DMS 273 (cell line): ENCODE measurements around the gene ZNF219.
"Not testable (repeated sequence)": the region's sequence is repeated elsewhere in the genome, so short reads cannot be mapped to it uniquely, and the experiment has no call there.

Experiments used
- DNase-seq: peaks from one replicate; lab custom pipeline; 2025; ENCODE audit not compliant: unreplicated experiment; lab: John Stamatoyannopoulos, UW

Gene ZNF219

GRCh38 chr14:21049271-21049673 lies 49.2 kb downstream of the ZNF219 start:
- no peak for DNase-seq

DNA sequence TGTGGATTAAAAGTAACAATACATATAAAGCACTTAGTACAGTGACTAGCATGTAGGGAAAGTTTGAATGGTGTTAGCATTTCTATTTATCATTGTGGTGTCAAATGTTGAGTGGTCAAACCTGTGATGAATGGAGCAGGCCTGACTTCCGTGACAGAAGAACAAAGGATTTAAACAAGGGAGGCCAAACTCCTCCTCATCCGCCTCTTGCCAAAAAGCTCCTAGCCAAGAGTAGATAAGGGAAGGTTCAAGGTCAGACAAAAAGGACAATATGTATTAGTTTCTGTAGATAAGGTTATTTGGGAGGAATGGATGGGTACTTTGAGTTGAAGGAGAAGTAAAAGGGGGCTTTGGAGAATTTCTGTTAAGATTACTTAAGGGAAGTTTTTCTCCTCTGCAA lies 49.8 kb downstream of the ZNF219 start:
- DNase-seq, result no peak

DNA sequence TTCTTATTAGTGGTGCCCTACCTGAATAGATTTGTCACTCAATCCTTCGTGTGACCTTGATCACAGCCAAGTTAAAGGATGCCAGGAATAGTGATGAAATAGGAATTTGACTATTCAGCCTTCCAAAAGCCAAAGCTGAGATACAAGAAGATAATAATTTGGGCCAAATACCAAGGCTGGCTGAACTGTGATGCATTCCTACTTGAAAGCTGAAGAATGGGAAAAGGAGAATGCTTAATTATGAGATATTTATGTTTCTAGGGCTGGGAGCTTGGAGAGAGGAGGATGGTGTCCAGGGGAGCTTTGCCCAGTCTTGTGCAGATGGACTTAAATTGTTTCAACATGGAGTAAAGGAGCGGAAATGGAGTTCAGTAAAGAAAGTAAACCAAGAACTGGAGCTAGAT lies 51.1 kb downstream of the ZNF219 start:
- no peak for DNase-seq

DNA sequence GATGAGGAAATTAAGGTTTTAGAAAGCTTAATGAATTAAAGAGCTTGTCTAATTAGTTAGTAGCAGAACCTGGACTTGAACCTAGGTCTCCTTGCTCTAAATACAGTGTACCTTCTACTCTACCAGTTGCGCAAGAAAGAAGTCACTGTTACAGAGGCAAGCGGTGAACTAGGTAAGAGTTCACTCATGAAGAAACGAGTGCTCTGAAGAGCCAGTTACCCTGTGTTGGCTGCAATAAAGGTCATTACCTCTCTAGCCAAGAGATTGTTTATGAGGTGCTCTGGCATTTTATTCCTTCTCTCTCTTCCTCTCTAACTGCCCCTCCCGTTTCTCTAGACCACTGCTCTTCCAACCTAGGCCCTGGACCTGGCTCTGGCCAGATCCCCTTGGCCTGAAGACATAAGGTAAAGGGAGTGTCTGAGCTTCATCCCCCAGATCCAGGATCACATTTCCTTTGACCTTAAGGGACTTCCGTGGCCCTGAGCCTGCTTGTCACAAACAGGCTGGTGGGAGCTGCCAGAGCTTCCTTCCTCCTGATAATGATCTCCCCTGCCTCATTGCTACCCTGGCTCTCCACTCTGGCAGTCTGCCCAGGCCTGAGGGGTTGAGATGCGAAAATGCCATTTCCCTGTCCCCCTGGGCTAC lies 54.4 kb downstream of the ZNF219 start:
- DNase-seq, result peak; percentile 37

- peak; percentile 36 for DNase-seq
Observed at GRCh38 chr14:21043387-21043973, 55.0 kb downstream of the ZNF219 start.

GRCh38 chr14:21042918-21043317 lies 55.5 kb downstream of the ZNF219 start:
- DNase-seq, result peak; percentile 30

GRCh38 chr14:21041676-21042433 lies 56.6 kb downstream of the ZNF219 start, which contains the start of gene RNASE7:
TSS of gene RNASE7 (plus strand) at chr14:21042362. CDS start at chr14:21042993, 631 bp downstream.
- DNase-seq, result no peak

DNA sequence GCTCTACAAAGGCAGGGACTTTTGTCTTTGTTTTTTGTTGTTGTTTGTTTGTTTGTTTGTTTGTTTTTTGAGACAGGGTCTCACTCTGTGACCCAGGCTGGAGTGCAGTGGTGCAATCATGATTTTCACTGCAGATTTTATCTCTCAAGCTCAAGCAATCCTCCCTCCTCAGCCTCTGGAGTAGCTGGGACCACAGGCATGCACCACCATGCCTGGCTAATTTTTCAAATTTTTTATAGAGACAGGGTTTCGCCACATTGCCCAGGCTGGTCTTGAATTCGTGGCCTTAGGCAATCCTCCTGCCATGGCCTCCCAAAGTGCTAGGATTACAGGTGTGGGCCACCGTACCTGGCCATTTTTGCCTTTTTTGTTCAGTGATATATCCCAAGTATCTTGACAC lies 57.5 kb downstream of the ZNF219 start:
- DNase-seq, result not testable (repeated sequence)

DNA sequence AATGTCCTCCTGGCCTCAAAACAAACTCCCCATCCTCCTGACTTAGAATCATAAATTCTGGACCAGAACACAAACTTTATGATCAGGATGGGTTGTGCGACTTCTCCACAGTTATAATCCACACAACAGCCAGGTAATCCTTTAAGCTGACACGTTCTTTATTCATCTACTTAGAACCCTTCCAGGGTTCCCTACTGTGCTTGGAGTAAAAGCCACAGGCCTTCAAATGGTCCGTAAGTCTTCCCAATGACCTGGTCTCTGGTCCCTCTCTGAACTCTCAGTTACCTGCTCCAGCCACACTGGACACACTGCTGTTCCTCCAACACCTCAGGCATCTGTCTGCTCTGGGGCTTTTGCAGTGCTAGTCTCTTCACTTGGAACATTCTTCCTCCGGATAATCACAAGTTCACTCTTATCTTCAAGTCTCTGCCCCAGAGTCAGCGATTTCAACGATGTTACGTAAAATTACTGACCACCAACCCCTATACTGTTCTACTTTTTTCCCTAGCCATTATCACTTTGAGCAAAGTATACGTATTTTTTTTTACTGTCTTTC lies 58.0 kb downstream of the ZNF219 start:
- no peak for DNase-seq
